Mesodermal cell (in vitro differentiated cells): ENCODE measurements around the gene KAZALD1. TPM values are rescaled to one million over a fixed set of nuclear protein-coding genes. Genes with fewer than 3 reads are reported as not detected.

Experiments used
- H3K27ac ChIP-seq: 2 replicates; pipeline ENCODE4 v1.7.0; 2013; ENCODE audit warnings: mild to moderate bottlenecking, low read depth, low read length, moderate library complexity; ENCODE audit not compliant: severe bottlenecking
- H3K36me3 ChIP-seq: 2 replicates; pipeline ENCODE4 v1.7.1; 2013; ENCODE audit warnings: mild to moderate bottlenecking, low read length, moderate library complexity; ENCODE audit not compliant: control insufficient read depth, insufficient read depth
- H3K4me1 ChIP-seq: one replicate; pipeline ENCODE4 v1.7.1; 2013; ENCODE audit warnings: mild to moderate bottlenecking, low read length; ENCODE audit not compliant: insufficient read depth, control insufficient read depth, poor library complexity, severe bottlenecking
- H3K4me3 ChIP-seq: 2 replicates; pipeline ENCODE4 v1.7.0; 2013; ENCODE audit warnings: low read length, control low read depth, mild to moderate bottlenecking; ENCODE audit not compliant: insufficient read depth, poor library complexity, severe bottlenecking; ENCODE audit errors: extremely low read depth
- H3K9me3 ChIP-seq: 2 replicates; pipeline ENCODE4 v1.7.1; 2013; ENCODE audit warnings: mild to moderate bottlenecking, low read length, moderate library complexity; ENCODE audit not compliant: control insufficient read depth
- WGBS, 2 experiments: methylation state at CpG; one replicate each; pipeline ENCODE4 v1.1.5; 2013; ENCODE audit warnings: missing lambda C conversion rate in 2 of 2; ENCODE audit not compliant: insufficient coverage in 2 of 2; 5-methylcytosine and 5-hydroxymethylcytosine counted together
- polyA plus RNA-seq, 2 experiments: library from polyadenylated mRNA; stranded (reverse); fragments of 50-300 nt; gene quantifications; one replicate each; pipeline ENCODE4 v1.2.3, GENCODE V29; 2013

Gene KAZALD1
- polyA plus RNA-seq (2013, experiment 1 of 2), result 5.3 TPM
- 3.9 TPM for polyA plus RNA-seq (2013, experiment 2 of 2)

- Histone ChIP-seq H3K4me1 (peaks cover 27% of the 10 kb centered on the region), H3K36me3 (peaks cover 2% of the 10 kb centered on the region), H3K27ac (peak within 1 kb of the TSS; percentile 97), H3K9me3 (no peaks in the 10 kb centered on the region), H3K4me3 (peak within 1 kb of the TSS; percentile 63)
- 5% methylated on average over 28 of the region's 31 CpGs for WGBS, 2 experiments
Observed at GRCh38 chr10:101061624-101062231, at the start of gene KAZALD1. TSS of gene KAZALD1 (plus strand) at chr10:101061989. CDS start at chr10:101062593, 604 bp downstream.

GRCh38 chr10:101012525-101013364 is 49.0 kb upstream of the KAZALD1 start:
- Histone ChIP-seq H3K27ac (peak overlapping the region; percentile 29), H3K9me3 (no peaks in the 10 kb centered on the region), H3K4me1 (peaks cover 31% of the 10 kb centered on the region), H3K36me3 (no peaks in the 10 kb centered on the region), H3K4me3 (no peak overlapping the region)
- WGBS, 2 experiments, result 32 to 61% methylated on average over 4 to 6 of the region's 14 CpGs

GRCh38 chr10:101013365-101013825 is 48.4 kb upstream of the KAZALD1 start:
- Histone ChIP-seq H3K9me3 (no peaks in the 10 kb centered on the region), H3K4me3 (no peak overlapping the region), H3K4me1 (peaks cover 29% of the 10 kb centered on the region), H3K27ac (peak overlapping the region; percentile 29), H3K36me3 (no peaks in the 10 kb centered on the region)
- 69 to 71% methylated on average over 9 of the region's 9 CpGs for WGBS, 2 experiments

- Histone ChIP-seq H3K27ac (no peak overlapping the region), H3K4me3 (no peak overlapping the region), H3K9me3 (no peaks in the 10 kb centered on the region), H3K4me1 (peaks cover 30% of the 10 kb centered on the region), H3K36me3 (no peaks in the 10 kb centered on the region)
- WGBS, 2 experiments, result 3 to 13% methylated on average over 4 to 7 of the region's 11 CpGs
Observed at GRCh38 chr10:101014230-101014884, 47.4 kb upstream of the KAZALD1 start.

GRCh38 chr10:101014966-101015581 is 46.7 kb upstream of the KAZALD1 start:
- no peaks in the 10 kb centered on the region for H3K36me3 ChIP-seq
- H3K9me3 ChIP-seq, result no peaks in the 10 kb centered on the region
- H3K27ac ChIP-seq, result no peak overlapping the region
- no peak overlapping the region for H3K4me3 ChIP-seq
- peaks cover 30% of the 10 kb centered on the region for H3K4me1 ChIP-seq
- 47 to 78% methylated on average over 3 to 4 of the region's 7 CpGs for WGBS, 2 experiments

- WGBS, 2 experiments, result 85 to 86% methylated on average over 5 to 6 of the region's 8 CpGs
- Histone ChIP-seq H3K4me1 (peaks cover 30% of the 10 kb centered on the region), H3K27ac (no peak overlapping the region), H3K36me3 (no peaks in the 10 kb centered on the region), H3K4me3 (no peak overlapping the region), H3K9me3 (no peaks in the 10 kb centered on the region)
Observed at GRCh38 chr10:101015582-101015973, 46.2 kb upstream of the KAZALD1 start.

- 48 to 67% methylated on average over 3 of the region's 5 CpGs for WGBS, 2 experiments
- Histone ChIP-seq H3K27ac (no peak overlapping the region), H3K4me1 (peaks cover 25% of the 10 kb centered on the region), H3K9me3 (no peaks in the 10 kb centered on the region), H3K36me3 (no peaks in the 10 kb centered on the region), H3K4me3 (no peak overlapping the region)
Observed at GRCh38 chr10:101016814-101017213, 45.0 kb upstream of the KAZALD1 start.

GRCh38 chr10:101018118-101018599 is 43.6 kb upstream of the KAZALD1 start:
- H3K36me3 ChIP-seq, result no peaks in the 10 kb centered on the region

GRCh38 chr10:101018600-101019439 is 43.0 kb upstream of the KAZALD1 start:
- peaks cover 18% of the 10 kb centered on the region for H3K4me1 ChIP-seq
- H3K27ac ChIP-seq, result no peak overlapping the region
- WGBS, 2 experiments, result 9 to 17% methylated on average over 31 to 43 of the region's 45 CpGs
- H3K36me3 ChIP-seq, result no peaks in the 10 kb centered on the region
- H3K9me3 ChIP-seq, result no peaks in the 10 kb centered on the region
- no peak overlapping the region for H3K4me3 ChIP-seq

More at GRCh38 chr10:101018118-101018599, 43.6 kb upstream of the KAZALD1 start:
- 24 to 30% methylated on average over 7 to 14 of the region's 20 CpGs for WGBS, 2 experiments
- peaks cover 22% of the 10 kb centered on the region for H3K4me1 ChIP-seq
- no peak overlapping the region for H3K27ac ChIP-seq
- H3K4me3 ChIP-seq, result no peak overlapping the region
- no peaks in the 10 kb centered on the region for H3K9me3 ChIP-seq

- Histone ChIP-seq H3K4me3 (no peak overlapping the region), H3K9me3 (no peaks in the 10 kb centered on the region), H3K27ac (no peak overlapping the region), H3K4me1 (peaks cover 15% of the 10 kb centered on the region), H3K36me3 (no peaks in the 10 kb centered on the region)
- no CpG with 5 or more reads among the region's 2 CpGs for WGBS, 2 experiments
Observed at GRCh38 chr10:101019440-101019703, 42.4 kb upstream of the KAZALD1 start.
